SK-N-MC (cell line): ENCODE data around the gene KCTD17.

Experiments
- EZH2 ChIP-seq: fragments of 200-600 bp; sonication (generic); IDR thresholded peaks from one replicate; pipeline ENCODE4 v1.6.1; 2017; ENCODE audit warnings: antibody characterized with exemption
- POLR2AphosphoS5 ChIP-seq: IDR thresholded peaks from 2 replicates; pipeline ENCODE4 v1.6.1; 2012; ENCODE audit warnings: mild to moderate bottlenecking, low read depth, low read length, borderline replicate concordance

DNA sequence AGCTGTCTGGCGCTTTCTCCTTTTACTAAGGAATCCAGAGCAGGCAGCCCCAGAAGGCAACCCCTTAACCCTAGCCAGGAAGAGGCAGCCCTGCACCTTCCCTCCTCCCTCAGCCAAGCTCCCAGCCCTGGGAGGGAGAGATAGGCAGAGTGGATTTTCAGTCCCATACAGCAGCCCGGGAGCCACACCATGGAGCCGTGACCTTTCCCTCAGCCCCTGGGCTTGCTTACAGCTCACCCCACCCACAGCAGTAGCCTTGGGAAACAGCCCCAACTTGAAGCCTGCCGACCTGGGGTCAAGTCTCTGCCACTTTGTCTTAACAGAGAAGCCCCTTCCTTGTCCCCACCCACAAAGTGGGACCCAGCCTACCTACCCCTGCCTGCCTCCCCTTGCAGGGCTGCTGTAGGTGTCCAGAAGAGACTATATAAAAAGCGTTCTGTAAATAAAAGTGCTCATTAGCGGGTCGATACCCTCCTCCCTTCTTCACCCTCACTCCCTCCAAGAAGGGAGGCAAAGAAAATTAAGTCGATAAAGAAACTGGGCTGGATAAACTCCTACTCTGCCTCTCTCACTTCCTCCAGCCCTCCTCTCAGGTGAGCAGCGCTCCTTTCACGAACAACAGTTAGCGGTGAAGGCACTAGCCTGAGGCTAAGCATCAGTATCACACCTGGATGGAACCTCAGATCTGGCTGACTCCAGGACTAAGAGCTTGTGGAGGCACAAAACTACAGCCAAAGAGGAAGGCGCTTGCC is 36.5 kb upstream of the KCTD17 start:
- TF ChIP-seq POLR2AphosphoS5 (no peak), EZH2 (no peak)
